Psoas muscle (tissue), 8 donors: ENCODE measurements around the gene COLEC12. TPM values are rescaled to one million over a fixed set of nuclear protein-coding genes. Genes with fewer than 3 reads are reported as not detected.

ENCODE experiments used
- ATAC-seq, 4 donors: fragments of 200-7000 bp; cut with Tn5 transposase; one replicate each; pipeline ENCODE4 v1.9.1; 2020; ENCODE audit warnings: moderate library complexity in 3 of 4, mild to moderate bottlenecking in 2 of 4
- DNase-seq, 2 donors: peaks; one replicate each; pipeline ENCODE4 v3.0.0-alpha.2; 2020
- H3K27ac ChIP-seq: fragments of 200-600 bp; one replicate; pipeline ENCODE4 v1.8.0; 2022
- H3K27me3 ChIP-seq, 3 donors: fragments of 200-600 bp in 1 of 3; one replicate each; pipeline versions ENCODE4 v1.6.1 to v1.8.0; 2013 to 2022; ENCODE audit warnings: low read length in 2 of 3, mild to moderate bottlenecking in 2 of 3, moderate library complexity in 1 of 3; ENCODE audit not compliant: insufficient read depth in 3 of 3
- H3K36me3 ChIP-seq, 2 donors: fragments of 200-600 bp in 1 of 2; one replicate each; pipeline versions ENCODE4 v1.6.1 to v1.8.0; 2013 to 2022; ENCODE audit warnings: low read depth in 1 of 2, mild to moderate bottlenecking in 1 of 2, moderate library complexity in 1 of 2; ENCODE audit not compliant: insufficient read depth in 1 of 2
- H3K4me1 ChIP-seq: fragments of 200-600 bp; one replicate; pipeline ENCODE4 v1.8.0; 2022
- H3K4me3 ChIP-seq: fragments of 200-600 bp; one replicate; pipeline ENCODE4 v1.8.0; 2022; ENCODE audit warnings: mild to moderate bottlenecking
- H3K9me3 ChIP-seq: fragments of 200-600 bp; one replicate; pipeline ENCODE4 v1.8.0; 2022
- WGBS, 3 donors: extraction: QIAGEN DNeasy Blood & Tissue Kit; methylation state at CpG; one replicate each; pipeline versions ENCODE4 v1.1.6 to v1.1.7; 2013; 5-methylcytosine and 5-hydroxymethylcytosine counted together
- intact Hi-C, 2 donors: fragments of 100-400 bp; cut with DNase I; formaldehyde crosslinking; loops; one replicate each; pipeline versions ENCODE4 v1.11.0 to v1.14.2; 2022
- polyA plus RNA-seq, 3 donors: library from polyadenylated mRNA; stranded (reverse); fragments of 200-250 nt; gene quantifications; one replicate each; pipeline ENCODE4 v1.2.3, GENCODE V29; 2013
- total RNA-seq, 4 donors: library from RNA; stranded (reverse); fragmentation: NEBNext Ultra II Directional in 2 of 4; extraction: Animal tissue kit (Norgen Biotek cat#: 25700) in 2 of 4; gene quantifications; one replicate each; pipeline versions ENCODE4 v1.2.1 to v1.2.4, GENCODE V29; 2021 to 2023
- TF ChIP-seq, protein P1 (sequence below): fragments of 200-600 bp; IDR thresholded peaks from one replicate; pipeline ENCODE4 v1.8.0; 2022; ENCODE audit warnings: antibody characterized with exemption
- donor health status: healthy with polysubstance abuse.
- donor health status: DM: no; HTN: no; CAD: no; lungs with moderate emphysema.
- donor health status: Bipolar disorder and iron deficiency.
- donor health status: healthy.
- donor health status: DM: yes; HTN: yes; CAD: no.
- donor health status: DM: no; HTN: no; CAD: no.
- donor health status: DM: no; HTN: no; CAD: no.
- donor health status: DM: yes; HTN: yes; CAD: no.

The COLEC12 gene
- total and polyA plus RNA-seq, 7 donors: 0.80 to 6.4 (median 3.4) TPM

DNA sequence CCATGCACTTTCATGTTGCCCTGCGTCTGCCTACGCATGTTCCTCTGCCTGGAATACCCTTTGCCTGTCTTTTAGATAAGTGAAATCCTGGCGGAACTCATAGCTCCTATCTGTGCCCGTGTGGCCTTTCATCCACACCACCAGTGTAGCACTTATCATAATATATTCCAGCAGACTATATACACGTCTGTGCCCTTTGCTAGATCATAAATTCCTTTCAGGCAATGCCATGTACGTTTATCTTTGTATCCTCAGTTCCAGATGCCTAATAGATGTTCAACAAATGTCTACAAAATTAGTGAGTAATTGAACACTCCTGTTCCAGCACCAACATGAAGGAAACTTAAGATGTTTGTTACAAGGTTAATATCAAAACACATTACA is 106.9 kb downstream of the COLEC12 start:
- Histone ChIP-seq H3K4me1 (no peaks in the 10 kb centered on the region), H3K4me3 (no peak overlapping the region), H3K36me3 (no peaks in the 10 kb centered on the region), H3K27ac (no peak overlapping the region), H3K9me3 (no peaks in the 10 kb centered on the region), H3K27me3 (no peaks in the 10 kb centered on the region)
- TF ChIP-seq, protein P1, sequence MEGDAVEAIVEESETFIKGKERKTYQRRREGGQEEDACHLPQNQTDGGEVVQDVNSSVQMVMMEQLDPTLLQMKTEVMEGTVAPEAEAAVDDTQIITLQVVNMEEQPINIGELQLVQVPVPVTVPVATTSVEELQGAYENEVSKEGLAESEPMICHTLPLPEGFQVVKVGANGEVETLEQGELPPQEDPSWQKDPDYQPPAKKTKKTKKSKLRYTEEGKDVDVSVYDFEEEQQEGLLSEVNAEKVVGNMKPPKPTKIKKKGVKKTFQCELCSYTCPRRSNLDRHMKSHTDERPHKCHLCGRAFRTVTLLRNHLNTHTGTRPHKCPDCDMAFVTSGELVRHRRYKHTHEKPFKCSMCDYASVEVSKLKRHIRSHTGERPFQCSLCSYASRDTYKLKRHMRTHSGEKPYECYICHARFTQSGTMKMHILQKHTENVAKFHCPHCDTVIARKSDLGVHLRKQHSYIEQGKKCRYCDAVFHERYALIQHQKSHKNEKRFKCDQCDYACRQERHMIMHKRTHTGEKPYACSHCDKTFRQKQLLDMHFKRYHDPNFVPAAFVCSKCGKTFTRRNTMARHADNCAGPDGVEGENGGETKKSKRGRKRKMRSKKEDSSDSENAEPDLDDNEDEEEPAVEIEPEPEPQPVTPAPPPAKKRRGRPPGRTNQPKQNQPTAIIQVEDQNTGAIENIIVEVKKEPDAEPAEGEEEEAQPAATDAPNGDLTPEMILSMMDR: no peak
- DNase-seq (no peak), ATAC-seq (no peak)
- intact Hi-C loops: no loop called here
- 80 to 84% (median 81%) methylated on average over 6 of the region's 6 CpGs for WGBS, 3 donors

DNA sequence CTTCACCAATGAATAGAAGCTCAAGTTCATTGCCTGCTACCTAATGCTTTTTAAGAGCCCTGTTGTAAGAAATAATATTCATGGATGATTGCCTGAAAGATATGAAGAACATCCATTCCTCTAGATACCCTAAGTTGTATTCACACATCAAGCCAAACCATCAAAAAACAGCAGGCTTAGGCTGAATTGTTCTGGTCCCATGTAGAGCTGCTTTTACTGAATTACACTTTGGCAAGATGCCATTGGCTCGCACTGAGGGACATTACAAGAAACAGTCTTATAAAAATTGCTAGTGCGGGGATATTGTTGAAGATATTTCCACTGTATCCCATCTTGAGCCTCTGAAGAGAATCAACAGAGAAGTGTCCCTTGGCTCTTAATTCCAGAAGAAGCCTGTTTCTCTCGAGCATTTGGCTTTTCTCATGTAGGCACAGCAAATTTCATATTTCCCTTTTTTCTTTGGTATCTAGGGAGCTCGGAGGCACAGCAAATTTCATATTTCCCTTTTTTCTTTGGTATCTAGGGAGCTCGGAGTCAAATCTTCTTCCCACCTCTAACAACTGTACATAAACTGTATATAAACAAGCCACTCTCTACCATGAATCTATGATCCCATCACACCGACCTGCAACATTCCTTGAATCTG is 107.5 kb downstream of the COLEC12 start:
- Histone ChIP-seq H3K4me1 (no peaks in the 10 kb centered on the region), H3K36me3 (no peaks in the 10 kb centered on the region), H3K27ac (no peak overlapping the region), H3K27me3 (no peaks in the 10 kb centered on the region), H3K4me3 (no peak overlapping the region), H3K9me3 (no peaks in the 10 kb centered on the region)
- DNase-seq (no peak), ATAC-seq (no peak)
- TF ChIP-seq, protein P1: no peak
- intact Hi-C loops: no loop called here
- 49 to 63% (median 54%) methylated on average over 6 of the region's 6 CpGs for WGBS, 3 donors

DNA sequence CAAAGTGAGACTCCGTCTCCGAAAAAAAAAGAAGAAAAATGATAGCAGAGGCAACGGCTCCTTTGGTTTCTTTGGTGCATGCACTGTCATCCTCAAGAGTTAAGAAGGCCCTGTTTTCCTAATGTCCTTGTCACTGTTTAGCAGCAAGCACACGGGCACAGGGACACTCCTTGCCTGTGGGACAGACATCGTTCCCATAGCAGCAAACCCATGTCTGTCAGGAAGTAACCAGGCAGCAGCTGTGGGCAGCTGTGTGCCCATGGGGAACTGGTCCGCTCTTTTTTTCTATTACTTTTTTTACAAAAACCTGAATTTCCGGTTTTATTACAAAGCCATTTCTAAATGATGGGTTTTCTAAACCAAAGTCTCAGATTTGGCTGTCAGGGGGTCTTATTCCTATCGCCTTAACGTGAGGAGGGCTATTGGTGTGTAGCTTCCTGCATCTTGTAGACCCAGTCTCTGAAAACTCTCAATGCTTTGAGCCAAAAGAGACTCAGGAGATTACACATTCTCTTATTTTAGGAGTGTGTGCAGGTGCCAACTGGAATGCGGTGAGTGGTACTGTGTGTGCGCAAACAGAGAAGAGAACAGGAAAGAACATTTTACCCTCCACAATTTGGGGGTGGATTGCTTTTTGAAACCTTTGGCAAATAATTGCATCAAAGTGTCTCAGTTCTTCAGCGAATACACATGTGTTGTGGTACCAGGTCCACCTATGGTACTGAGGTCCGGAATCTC is 109.6 kb downstream of the COLEC12 start:
- H3K27me3 ChIP-seq: no peaks in the 10 kb centered on the region
- 57 to 66% (median 65%) methylated on average over 13 of the region's 13 CpGs for WGBS, 3 donors
- H3K4me3 ChIP-seq: no peak overlapping the region
- no peaks in the 10 kb centered on the region for H3K4me1 ChIP-seq
- H3K36me3 ChIP-seq: no peaks in the 10 kb centered on the region
- intact Hi-C loops: no loop called here
- H3K27ac ChIP-seq: no peak overlapping the region
- ATAC-seq (no peak), DNase-seq (no peak)
- TF ChIP-seq, protein P1: no peak
- H3K9me3 ChIP-seq: no peaks in the 10 kb centered on the region

- H3K4me1 ChIP-seq: no peaks in the 10 kb centered on the region
- ATAC-seq: no peak
- intact Hi-C loops: no loop called here
- no peaks in the 10 kb centered on the region for H3K9me3 ChIP-seq
- no peak for DNase-seq
- TF ChIP-seq, protein P1: no peak
- H3K36me3 ChIP-seq: no peaks in the 10 kb centered on the region
- no peaks in the 10 kb centered on the region for H3K27me3 ChIP-seq
- WGBS, 3 donors: 72 to 78% (median 72%) methylated on average over 7 of the region's 7 CpGs
- no peak overlapping the region for H3K4me3 ChIP-seq
- H3K27ac ChIP-seq: no peak overlapping the region
Observed at GRCh38 chr18:389658-390357, 110.7 kb downstream of the COLEC12 start.
